Caco-2 (cell line): ENCODE data around the gene NFATC2. TPM values are rescaled to one million over a fixed set of nuclear protein-coding genes. Genes with fewer than 3 reads are reported as not detected.

Source experiments
- BruUV-seq: library from RNA; stranded (reverse); fragments of 400-500 nt; replicated peaks from 2 replicates; lab custom pipeline; 2021; lab: Mats Ljungman, UMichigan
- CTCF ChIA-PET: fragments of 300-600 bp; sonication (Branson Sonifier 250); formaldehyde crosslinking; loops from one replicate; lab custom pipeline; 2022; ENCODE audit warnings: antibody characterized with exemption; lab: Charles Lee
- POLR2A ChIA-PET: fragments of 300-600 bp; sonication (Branson Sonifier 250); formaldehyde crosslinking; loops from one replicate; lab custom pipeline; 2022; ENCODE audit warnings: antibody characterized with exemption; lab: Charles Lee
- DNase-seq, 2 experiments: peaks; one replicate each; pipeline versions ENCODE4 v3.0.0 to v3.0.0-alpha.2; 2020 to 2022
- H3K27me3 ChIP-seq: replicated peaks from 2 replicates; pipeline ENCODE4 v1.6.0; 2011; ENCODE audit warnings: low read length; ENCODE audit not compliant: control insufficient read depth, insufficient read depth
- H3K36me3 ChIP-seq: 2 replicates; pipeline ENCODE4 v1.5.1; 2011; ENCODE audit warnings: low read length; ENCODE audit not compliant: control insufficient read depth, insufficient read depth
- H3K4me1 ChIP-seq: fragments of 250-450 bp; sonication (Bioruptor Pico); 2 replicates; pipeline ENCODE4 v1.5.1; 2020; ENCODE audit warnings: mild to moderate bottlenecking
- H3K4me3 ChIP-seq: 2 replicates; pipeline ENCODE4 v1.5.1; 2011; ENCODE audit warnings: low read depth, mild to moderate bottlenecking, control low read depth, low read length
- H3K9me3 ChIP-seq: fragments of 250-450 bp; sonication (Bioruptor Pico); 2 replicates; pipeline ENCODE4 v1.5.1; 2020; ENCODE audit warnings: mild to moderate bottlenecking, moderate library complexity
- H3K27ac Mint-ChIP-seq: one replicate; pipeline ENCODE4 v1.8.0; 2022; ENCODE audit warnings: mixed read lengths; ENCODE audit not compliant: unreplicated experiment
- H3K27me3 Mint-ChIP-seq: one replicate; pipeline ENCODE4 v1.8.0; 2022; ENCODE audit warnings: mixed read lengths; ENCODE audit not compliant: insufficient read depth, unreplicated experiment
- H3K36me3 Mint-ChIP-seq: one replicate; pipeline ENCODE4 v1.8.0; 2022; ENCODE audit warnings: mild to moderate bottlenecking, mixed read lengths; ENCODE audit not compliant: insufficient read depth, unreplicated experiment
- H3K4me1 Mint-ChIP-seq: one replicate; pipeline ENCODE4 v1.8.0; 2022; ENCODE audit warnings: low read depth, mixed read lengths; ENCODE audit not compliant: unreplicated experiment
- H3K4me3 Mint-ChIP-seq: one replicate; pipeline ENCODE4 v1.8.0; 2022; ENCODE audit warnings: mild to moderate bottlenecking, moderate library complexity, mixed read lengths; ENCODE audit not compliant: unreplicated experiment
- H3K9me3 Mint-ChIP-seq: one replicate; pipeline ENCODE4 v1.8.0; 2022; ENCODE audit warnings: mixed read lengths; ENCODE audit not compliant: unreplicated experiment
- CTCF ChIP-seq, 2 experiments: fragments of 200-600 bp in 1 of 2; IDR thresholded peaks; 1 replicate in 1 of 2; 2 replicates in 1 of 2; pipeline versions ENCODE4 v1.5.1 to v1.8.0; 2011 to 2022; ENCODE audit warnings: antibody characterized with exemption in 1 of 2, control low read depth in 1 of 2, inconsistent platforms in 1 of 2, low read depth in 1 of 2, low read length in 1 of 2, mild to moderate bottlenecking in 1 of 2, moderate library complexity in 1 of 2; ENCODE audit not compliant: insufficient read depth in 1 of 2, severe bottlenecking in 1 of 2, unreplicated experiment in 1 of 2
- intact Hi-C: fragments of 100-400 bp; cut with micrococcal nuclease; formaldehyde crosslinking; loops from one replicate; pipeline ENCODE4 v1.10.0; 2022; ENCODE audit not compliant: unreplicated experiment
- total RNA-seq: library from RNA; stranded (reverse); gene quantifications from 2 replicates; pipeline ENCODE4 v1.2.3, GENCODE V29; 2022

NFATC2 gene
- total RNA-seq, 1 experiment from 2014 or later: 20.8 TPM

- no peak overlapping the region for H3K27ac Mint-ChIP-seq
- CTCF ChIA-PET: no interaction called here
Measured at GRCh38 chr20:51470499-51470820, 72.1 kb downstream of the NFATC2 start.

GRCh38 chr20:51469578-51470498 is 72.7 kb downstream of the NFATC2 start:
- peak in 1 of 2 experiments; percentile 39 for DNase-seq
- no peak for TF ChIP-seq CTCF (IDR thresholded peaks at IDR 0.05; ENCODE audit: insufficient read depth in 1 of 2, low read depth in 1 of 2, low read length in 1 of 2, severe bottlenecking in 1 of 2, unreplicated experiment in 1 of 2)
- H3K27me3 Mint-ChIP-seq: no peaks in the 10 kb centered on the region
- intact Hi-C loops: no loop called here
- no peak overlapping the region for H3K27ac Mint-ChIP-seq
- no peak overlapping the region for H3K4me3 ChIP-seq
- no peaks in the 10 kb centered on the region for H3K4me1 Mint-ChIP-seq
- CTCF ChIA-PET: no interaction called here
- POLR2A ChIA-PET: interaction anchor here (0.6 kb wide), 1 partner anchor 71 kb away, joined by 3 read pairs; no protein-coding TSS in a partner anchor
- H3K36me3 Mint-ChIP-seq: peaks cover 23% of the 10 kb centered on the region
- H3K4me1 ChIP-seq: no peaks in the 10 kb centered on the region
- H3K4me3 Mint-ChIP-seq: no peak overlapping the region
- H3K9me3 ChIP-seq: no peaks in the 10 kb centered on the region
- BruUV-seq: no TSS peak
- 0 out of 2 replicates have a peak, but pooled peaks cover 5% of the 10 kb centered on the region for H3K36me3 ChIP-seq
- no peaks in the 10 kb centered on the region for H3K9me3 Mint-ChIP-seq
- no peaks in the 10 kb centered on the region for H3K27me3 ChIP-seq

More at GRCh38 chr20:51470499-51470820, 72.1 kb downstream of the NFATC2 start:
- intact Hi-C loops: no loop called here
- H3K36me3 ChIP-seq: 0 out of 2 replicates have a peak, but pooled peaks cover 5% of the 10 kb centered on the region
- no peaks in the 10 kb centered on the region for H3K4me1 ChIP-seq
- no peak for DNase-seq
- POLR2A ChIA-PET: no interaction called here
- H3K4me3 ChIP-seq: no peak overlapping the region
- H3K27me3 ChIP-seq: no peaks in the 10 kb centered on the region
- TF ChIP-seq CTCF (IDR thresholded peaks at IDR 0.05; ENCODE audit: insufficient read depth in 1 of 2, low read depth in 1 of 2, low read length in 1 of 2, severe bottlenecking in 1 of 2, unreplicated experiment in 1 of 2): no peak
- Mint-ChIP-seq H3K9me3 (no peaks in the 10 kb centered on the region), H3K4me3 (no peak overlapping the region), H3K27me3 (no peaks in the 10 kb centered on the region), H3K4me1 (no peaks in the 10 kb centered on the region), H3K36me3 (peaks cover 21% of the 10 kb centered on the region)
- BruUV-seq: no TSS peak
- H3K9me3 ChIP-seq: no peaks in the 10 kb centered on the region

- Histone ChIP-seq H3K4me1 (no peaks in the 10 kb centered on the region), H3K36me3 (0 out of 2 replicates have a peak, but pooled peaks cover 5% of the 10 kb centered on the region), H3K27me3 (no peaks in the 10 kb centered on the region), H3K9me3 (no peaks in the 10 kb centered on the region), H3K4me3 (no peak overlapping the region)
- no peaks in the 10 kb centered on the region for H3K4me1 Mint-ChIP-seq
- no peak for TF ChIP-seq CTCF (IDR thresholded peaks at IDR 0.05; ENCODE audit: insufficient read depth in 1 of 2, low read depth in 1 of 2, low read length in 1 of 2, severe bottlenecking in 1 of 2, unreplicated experiment in 1 of 2)
- intact Hi-C loops: no loop called here
- CTCF ChIA-PET: no interaction called here
- H3K9me3 Mint-ChIP-seq: no peaks in the 10 kb centered on the region
- no peak overlapping the region for H3K27ac Mint-ChIP-seq
- no TSS peak for BruUV-seq
- DNase-seq: peak in 1 of 2 experiments; percentile 28
- POLR2A ChIA-PET: interaction anchor here (0.6 kb wide), 1 partner anchor 72 kb away, joined by 3 read pairs; no protein-coding TSS in a partner anchor
- no peaks in the 10 kb centered on the region for H3K27me3 Mint-ChIP-seq
- H3K4me3 Mint-ChIP-seq: no peak overlapping the region
- H3K36me3 Mint-ChIP-seq: peaks cover 23% of the 10 kb centered on the region
Measured at GRCh38 chr20:51469046-51469445, 73.5 kb downstream of the NFATC2 start.
